Esophagus (tissue), 2 donors: ENCODE data around the gene FOXS1. TPM values are rescaled to one million over a fixed set of nuclear protein-coding genes. Genes with fewer than 3 reads are reported as not detected.
"Not testable (repeated sequence)": the region's sequence is repeated elsewhere in the genome, so short reads cannot be mapped to it uniquely, and the experiment has no call there.

Experiments used
- H3K27ac ChIP-seq, 2 donors: one replicate each; pipeline ENCODE4 v1.5.1; 2013; ENCODE audit warnings: low read depth in 2 of 2, mild to moderate bottlenecking in 2 of 2, inconsistent platforms in 1 of 2, low read length in 1 of 2, moderate library complexity in 1 of 2
- H3K27me3 ChIP-seq, 2 donors: one replicate each; pipeline ENCODE4 v1.6.1; 2013; ENCODE audit warnings: low read length in 2 of 2, control low read depth in 1 of 2, mild to moderate bottlenecking in 1 of 2; ENCODE audit not compliant: insufficient read depth in 2 of 2, control insufficient read depth in 1 of 2
- H3K36me3 ChIP-seq, 2 donors: one replicate each; pipeline ENCODE4 v1.6.1; 2013; ENCODE audit warnings: low read length in 1 of 2; ENCODE audit not compliant: control insufficient read depth in 2 of 2, insufficient read depth in 2 of 2
- H3K4me1 ChIP-seq, 2 donors: one replicate each; pipeline ENCODE4 v1.6.1; 2013; ENCODE audit warnings: low read length in 1 of 2; ENCODE audit not compliant: control insufficient read depth in 2 of 2, insufficient read depth in 2 of 2
- H3K4me3 ChIP-seq, 2 donors: one replicate each; pipeline ENCODE4 v1.5.1; 2013; ENCODE audit warnings: low read length in 2 of 2, mild to moderate bottlenecking in 2 of 2, low read depth in 1 of 2, moderate library complexity in 1 of 2
- H3K9me3 ChIP-seq, 2 donors: one replicate each; pipeline ENCODE4 v1.6.1; 2013; ENCODE audit warnings: mild to moderate bottlenecking in 2 of 2, low read depth in 1 of 2, low read length in 1 of 2, moderate library complexity in 1 of 2; ENCODE audit not compliant: control insufficient read depth in 2 of 2, insufficient read depth in 1 of 2
- WGBS, 2 donors: extraction: QIAGEN DNeasy Blood & Tissue Kit; methylation state at CpG; one replicate each; pipeline ENCODE4 v1.1.7; 2013; 5-methylcytosine and 5-hydroxymethylcytosine counted together
- polyA plus RNA-seq, 2 donors: library from polyadenylated mRNA; stranded (reverse); fragments of 200-250 nt; gene quantifications; one replicate each; pipeline ENCODE4 v1.2.3, GENCODE V29; 2013
- donor health status: healthy with polysubstance abuse.
- donor health status: Bipolar disorder and iron deficiency.

The FOXS1 gene
- polyA plus RNA-seq, 2 donors = 0.35 to 0.41 TPM

DNA sequence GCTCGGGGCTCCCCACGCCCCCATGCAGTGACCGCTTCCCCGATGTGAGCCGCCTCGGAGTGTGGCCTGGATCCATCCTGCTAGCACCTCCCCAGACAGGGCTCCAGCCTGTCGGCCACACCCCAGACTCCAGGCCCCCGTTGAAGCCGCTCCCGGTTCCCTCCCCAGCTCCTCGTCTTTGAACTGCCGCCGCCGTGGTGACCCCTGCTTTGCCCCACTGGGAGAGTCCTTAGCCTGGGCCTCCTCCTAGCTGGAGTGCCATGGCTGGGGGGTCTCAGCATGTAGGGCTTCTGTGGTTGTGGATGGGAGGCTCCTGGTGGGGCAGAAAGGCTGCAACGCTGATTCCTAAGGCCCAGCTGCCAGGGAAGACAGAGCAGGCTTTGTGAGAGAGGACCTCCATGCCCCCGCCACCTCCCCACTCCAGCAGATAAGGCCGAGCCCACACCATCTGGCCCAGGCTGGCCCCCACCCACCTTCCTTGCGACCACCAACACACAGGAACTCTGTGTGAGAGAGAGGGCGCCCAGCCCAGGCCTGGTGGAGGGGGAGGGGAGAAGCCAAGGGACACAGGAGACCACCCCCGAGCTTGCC, 11.4 kb downstream of the FOXS1 start:
- Histone ChIP-seq H3K27ac (no peak overlapping the region), H3K9me3 (no peaks in the 10 kb centered on the region), H3K27me3 (no peaks in the 10 kb centered on the region), H3K4me1 (peaks cover 3 to 4% of the 10 kb centered on the region in 2 donors), H3K4me3 (no peak overlapping the region), H3K36me3 (no peaks in the 10 kb centered on the region)
- 74 to 76% methylated on average over 17 to 20 of the region's 20 CpGs for WGBS, 2 donors

DNA sequence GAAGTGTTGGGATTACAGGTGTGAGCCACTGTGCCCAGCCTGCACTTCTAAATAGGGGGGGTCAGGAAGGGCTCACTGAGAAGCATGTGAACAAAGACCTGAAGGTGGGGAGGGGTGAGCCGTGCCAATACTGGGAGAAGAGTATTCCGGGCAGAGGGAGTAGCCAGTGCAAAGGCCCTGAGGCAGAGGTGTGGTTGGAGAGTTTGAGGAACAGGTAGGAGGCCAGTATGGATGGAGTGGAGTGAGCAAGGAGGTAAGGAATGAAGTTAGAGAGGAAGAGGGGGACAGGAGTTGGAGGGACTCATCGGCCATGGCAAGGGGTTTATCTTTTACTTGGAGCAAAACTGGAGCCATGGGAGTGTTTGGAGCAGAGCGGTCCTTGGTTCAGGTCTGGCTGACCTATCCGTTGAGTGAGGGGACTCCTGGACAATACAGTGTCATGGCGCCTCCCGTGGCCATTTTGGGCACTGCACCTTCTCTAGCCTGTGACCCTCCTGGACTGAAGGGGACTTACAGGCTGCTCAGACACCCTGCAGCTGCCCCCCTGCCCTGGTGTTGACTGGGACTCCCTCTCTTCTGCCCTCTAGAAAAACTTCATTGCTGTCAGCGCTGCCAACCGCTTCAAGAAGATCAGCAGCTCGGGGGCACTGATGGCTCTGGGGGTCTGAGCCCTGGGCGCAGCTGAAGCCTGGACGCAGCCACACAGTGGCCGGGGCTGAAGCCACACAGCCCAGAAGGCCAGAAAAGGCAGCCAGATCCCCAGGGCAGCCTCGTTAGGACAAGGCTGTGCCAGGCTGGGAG, 12.1 kb downstream of the FOXS1 start:
- H3K4me3 ChIP-seq = no peak overlapping the region
- H3K27me3 ChIP-seq = no peaks in the 10 kb centered on the region
- peaks cover 2 to 4% of the 10 kb centered on the region in 2 donors for H3K4me1 ChIP-seq
- no peak overlapping the region for H3K27ac ChIP-seq
- H3K9me3 ChIP-seq = no peaks in the 10 kb centered on the region
- H3K36me3 ChIP-seq = no peaks in the 10 kb centered on the region
- WGBS, 2 donors = 62 to 63% methylated on average over 14 of the region's 14 CpGs

DNA sequence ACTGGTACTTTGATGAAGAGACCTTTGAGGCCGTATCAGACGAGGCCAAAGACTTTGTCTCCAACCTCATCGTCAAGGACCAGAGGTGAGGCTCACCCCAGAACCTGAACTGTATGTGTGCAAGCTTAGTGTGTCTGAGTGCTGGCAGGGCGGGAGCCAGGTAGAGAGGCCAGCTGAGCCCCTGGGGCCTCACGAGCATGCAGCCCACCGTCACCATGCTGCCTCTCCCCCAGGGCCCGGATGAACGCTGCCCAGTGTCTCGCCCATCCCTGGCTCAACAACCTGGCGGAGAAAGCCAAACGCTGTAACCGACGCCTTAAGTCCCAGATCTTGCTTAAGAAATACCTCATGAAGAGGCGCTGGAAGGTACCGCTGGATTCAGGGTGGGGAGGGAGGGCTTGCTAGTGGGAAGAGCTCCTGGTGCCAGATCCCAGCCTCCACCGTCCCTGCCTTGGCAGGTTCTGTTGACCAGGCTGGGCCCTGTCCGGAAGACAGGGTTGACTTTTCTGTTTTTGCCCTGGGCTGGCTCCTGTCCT, 13.6 kb downstream of the FOXS1 start:
- no peaks in the 10 kb centered on the region for H3K36me3 ChIP-seq
- H3K4me1 ChIP-seq = peaks cover 0 to 4% of the 10 kb centered on the region in 2 donors
- H3K27me3 ChIP-seq = no peaks in the 10 kb centered on the region
- no peaks in the 10 kb centered on the region for H3K9me3 ChIP-seq
- H3K27ac ChIP-seq = no peak overlapping the region
- 80 to 83% methylated on average over 17 of the region's 17 CpGs for WGBS, 2 donors
- H3K4me3 ChIP-seq = no peak overlapping the region

DNA sequence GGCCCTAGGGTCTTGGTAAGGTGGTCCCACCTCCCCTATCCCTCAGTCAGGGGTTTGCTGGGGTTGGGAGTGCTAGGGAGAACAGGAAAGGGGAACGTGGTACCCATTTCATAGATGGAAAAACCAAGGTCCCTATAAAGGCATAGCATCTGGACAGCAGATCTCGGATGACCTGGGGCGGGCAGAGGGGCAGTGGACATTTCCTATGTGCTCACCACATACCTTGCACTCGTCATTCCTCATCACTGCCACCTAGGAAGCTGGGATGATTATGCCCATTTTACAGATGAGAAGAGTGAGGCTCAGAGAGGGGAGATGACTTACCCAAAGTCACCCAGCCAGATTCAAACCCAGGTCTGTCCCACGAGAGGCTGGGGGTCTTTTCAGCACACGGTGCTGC, 14.2 kb downstream of the FOXS1 start:
- Histone ChIP-seq H3K27me3 (no peaks in the 10 kb centered on the region), H3K4me3 (no peak overlapping the region), H3K4me1 (peaks cover 0 to 3% of the 10 kb centered on the region in 2 donors), H3K27ac (no peak overlapping the region), H3K9me3 (no peaks in the 10 kb centered on the region), H3K36me3 (no peaks in the 10 kb centered on the region)
- 88 to 91% methylated on average over 6 of the region's 6 CpGs for WGBS, 2 donors

DNA sequence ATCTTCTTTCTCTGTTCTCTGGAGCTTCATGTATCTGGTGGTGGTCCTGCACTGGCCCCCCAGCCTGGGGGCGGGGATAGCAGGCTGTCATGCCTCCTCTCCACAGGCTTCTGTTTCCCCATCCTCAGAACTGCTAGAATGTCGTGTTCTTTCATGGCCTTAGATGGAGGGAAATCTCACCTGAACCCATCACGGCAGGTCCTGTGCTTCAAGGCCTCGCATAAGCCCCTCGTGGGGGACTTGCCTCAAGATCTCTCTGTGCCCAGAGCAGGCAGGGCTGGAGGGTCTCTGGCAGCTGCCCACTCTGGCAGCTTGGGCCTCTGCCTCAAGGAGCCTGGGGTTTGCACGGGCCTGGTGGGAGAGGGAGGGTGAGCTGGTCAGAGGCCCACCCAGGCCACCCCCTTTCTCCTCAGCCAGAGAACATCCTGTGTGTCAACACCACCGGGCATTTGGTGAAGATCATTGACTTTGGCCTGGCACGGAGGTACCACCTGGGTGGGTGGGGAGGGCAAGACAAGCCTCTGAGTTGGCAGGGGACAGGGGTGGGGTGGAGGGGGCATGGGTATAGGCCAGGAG, 14.9 kb downstream of the FOXS1 start:
- Histone ChIP-seq H3K27ac (no peak overlapping the region), H3K9me3 (no peaks in the 10 kb centered on the region), H3K27me3 (no peaks in the 10 kb centered on the region), H3K4me3 (no peak overlapping the region), H3K36me3 (no peaks in the 10 kb centered on the region), H3K4me1 (no peaks in the 10 kb centered on the region)
- 80 to 85% methylated on average over 7 to 8 of the region's 8 CpGs for WGBS, 2 donors

DNA sequence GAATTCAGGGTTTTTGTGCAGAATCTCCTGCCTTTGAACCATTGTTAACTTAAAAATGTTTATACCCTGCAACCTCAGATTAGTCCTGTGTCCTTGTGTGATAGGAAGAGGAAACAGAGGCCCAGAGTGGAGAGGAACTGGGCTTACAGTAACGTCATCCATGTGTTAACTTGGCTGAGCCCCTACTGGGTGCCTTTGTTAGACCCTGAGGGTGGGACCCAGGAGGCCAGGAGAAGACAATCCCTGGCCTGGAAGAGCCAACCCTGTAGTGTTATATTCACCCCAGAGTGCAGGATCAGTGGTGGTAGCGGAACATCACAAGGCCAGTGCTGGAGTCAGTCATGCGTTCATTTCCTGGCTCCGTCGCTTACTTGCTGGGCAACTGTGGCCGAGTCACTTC, 15.7 kb downstream of the FOXS1 start:
- no peaks in the 10 kb centered on the region for H3K27me3 ChIP-seq
- no peak overlapping the region for H3K27ac ChIP-seq
- WGBS, 2 donors = 77 to 79% methylated on average over 6 of the region's 6 CpGs
- H3K9me3 ChIP-seq = no peaks in the 10 kb centered on the region
- H3K4me3 ChIP-seq = no peak overlapping the region
- no peaks in the 10 kb centered on the region for H3K36me3 ChIP-seq
- H3K4me1 ChIP-seq = no peaks in the 10 kb centered on the region

DNA sequence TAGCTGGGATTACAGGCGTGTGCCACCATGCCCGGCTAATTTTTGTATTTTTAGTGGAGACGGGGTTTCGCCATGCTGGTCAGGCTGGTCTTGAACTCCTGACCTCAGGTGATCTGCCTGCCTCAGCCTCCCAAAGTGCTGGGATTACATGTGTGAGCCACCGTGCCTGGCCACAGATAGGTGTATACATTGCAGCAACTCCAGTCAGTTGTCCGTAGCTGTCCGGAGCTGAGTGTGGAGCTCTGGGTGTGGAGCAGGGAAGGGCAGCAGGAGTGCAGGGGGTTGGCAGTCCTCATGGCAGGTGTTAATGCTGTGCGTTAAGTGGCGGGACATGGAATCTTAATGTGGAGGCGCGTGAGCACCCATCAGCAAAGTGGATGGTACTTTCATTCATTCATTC, 17.4 kb downstream of the FOXS1 start:
- H3K4me1 ChIP-seq, H3K4me3 ChIP-seq, H3K27ac ChIP-seq, H3K9me3 ChIP-seq, H3K36me3 ChIP-seq, H3K27me3 ChIP-seq: not testable (repeated sequence)
- WGBS, 2 donors = 94 to 95% methylated on average over 11 of the region's 11 CpGs

DNA sequence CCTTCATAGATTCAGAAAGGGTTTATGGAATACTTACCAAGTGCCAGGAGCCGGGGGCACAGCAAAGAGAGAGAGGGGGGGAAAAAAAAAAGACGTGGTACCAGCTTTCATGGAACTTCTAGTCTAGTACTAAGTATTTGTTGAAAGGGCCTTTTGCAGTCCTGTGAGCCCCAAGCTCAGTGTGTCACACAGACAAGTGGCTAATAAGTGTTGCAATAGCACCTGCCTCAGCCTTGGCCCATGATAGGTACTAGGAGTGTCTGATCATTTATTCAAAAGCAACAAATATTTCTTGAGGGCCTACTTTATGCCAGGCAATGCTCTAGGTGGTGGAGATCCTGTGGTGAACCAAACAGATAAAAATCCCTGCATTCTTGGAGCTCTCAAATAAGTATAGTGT, 18.3 kb downstream of the FOXS1 start:
- 69% methylated on average over 2 of the region's 2 CpGs for WGBS, 2 donors
- Histone ChIP-seq H3K4me3 (no peak overlapping the region), H3K36me3 (no peaks in the 10 kb centered on the region), H3K27ac (no peak overlapping the region), H3K9me3 (no peaks in the 10 kb centered on the region), H3K4me1 (no peaks in the 10 kb centered on the region), H3K27me3 (no peaks in the 10 kb centered on the region)

DNA sequence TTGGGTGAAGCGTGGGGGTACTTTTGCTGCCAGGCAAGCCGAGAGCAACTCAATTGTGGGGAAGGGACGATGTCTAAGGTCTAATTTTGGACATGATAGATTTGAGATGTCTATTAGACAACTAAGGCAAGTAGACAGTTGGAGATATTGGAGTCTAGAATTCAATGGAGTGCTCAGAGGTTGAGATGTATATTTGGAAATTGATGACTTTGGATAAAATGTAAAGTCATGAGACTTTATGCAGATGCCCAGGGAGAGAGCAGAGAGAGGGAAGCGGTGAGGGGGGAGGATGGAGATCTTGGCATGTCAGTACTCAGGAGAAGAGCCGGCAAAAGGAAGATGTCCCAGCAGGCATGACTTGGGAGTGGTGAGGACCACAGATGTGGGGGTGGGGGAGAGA, 19.3 kb downstream of the FOXS1 start:
- Histone ChIP-seq H3K27ac (no peak overlapping the region), H3K36me3 (no peaks in the 10 kb centered on the region), H3K27me3 (no peaks in the 10 kb centered on the region), H3K4me1 (no peaks in the 10 kb centered on the region), H3K9me3 (no peaks in the 10 kb centered on the region), H3K4me3 (no peak overlapping the region)
- WGBS, 2 donors = 87 to 89% methylated on average over 5 of the region's 5 CpGs
